GM19240 (cell line): ENCODE data around the gene CDK6.

ENCODE experiments used
- DNase-seq: peaks from one replicate; pipeline ENCODE4 v3.0.0; 2011; ENCODE audit warnings: low spot score; ENCODE audit not compliant: insufficient read length

Gene CDK6

DNA sequence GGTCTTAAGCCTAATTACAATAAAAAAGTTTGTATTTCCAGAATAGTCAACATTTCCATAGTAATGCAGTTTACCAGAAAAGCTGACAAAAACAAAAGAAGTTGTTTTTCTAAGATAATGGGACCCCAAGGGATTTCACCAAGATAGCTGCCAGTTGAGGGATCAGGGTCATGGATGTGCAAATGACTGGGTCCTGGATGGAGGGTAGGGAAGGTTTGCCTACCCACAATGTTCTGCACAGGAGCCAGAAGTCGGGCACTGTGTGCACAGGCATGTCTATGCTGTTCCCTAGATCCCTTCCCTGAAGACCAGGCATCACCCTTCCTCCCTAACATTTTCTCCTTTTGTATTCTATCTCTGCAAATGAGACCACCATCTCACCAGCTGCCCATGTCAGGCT is 152.1 kb downstream of the CDK6 start:
- no peak for DNase-seq

DNA sequence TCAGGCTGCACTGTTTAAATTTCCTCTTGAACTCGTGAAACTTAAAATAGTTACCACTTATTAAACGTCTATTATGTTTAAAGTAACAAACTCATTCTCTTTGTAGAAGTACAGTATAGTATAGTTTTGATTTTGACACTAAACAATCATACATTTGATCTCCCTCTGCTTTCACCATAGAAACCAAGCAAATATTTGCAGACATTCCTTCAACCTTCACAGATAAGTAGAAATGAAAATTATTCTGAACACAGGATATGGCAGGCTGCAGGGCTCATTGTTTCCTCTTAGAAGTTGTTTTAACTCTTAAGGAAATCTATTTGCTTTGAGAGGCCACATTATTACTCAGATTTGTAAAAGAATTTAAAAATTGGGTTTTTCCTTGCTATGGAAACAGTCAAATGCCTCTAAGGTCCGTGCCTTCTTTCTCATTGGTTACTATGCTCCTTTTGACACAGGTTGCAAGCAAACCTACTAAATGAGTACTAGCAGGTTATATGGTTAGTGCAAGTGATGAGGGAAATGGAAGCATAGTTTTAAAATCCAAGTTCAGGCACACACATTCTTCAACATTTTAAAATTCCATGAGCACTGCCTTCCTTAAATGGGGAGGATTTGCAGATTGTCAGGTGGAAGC is 153.4 kb downstream of the CDK6 start:
- no peak for DNase-seq

DNA sequence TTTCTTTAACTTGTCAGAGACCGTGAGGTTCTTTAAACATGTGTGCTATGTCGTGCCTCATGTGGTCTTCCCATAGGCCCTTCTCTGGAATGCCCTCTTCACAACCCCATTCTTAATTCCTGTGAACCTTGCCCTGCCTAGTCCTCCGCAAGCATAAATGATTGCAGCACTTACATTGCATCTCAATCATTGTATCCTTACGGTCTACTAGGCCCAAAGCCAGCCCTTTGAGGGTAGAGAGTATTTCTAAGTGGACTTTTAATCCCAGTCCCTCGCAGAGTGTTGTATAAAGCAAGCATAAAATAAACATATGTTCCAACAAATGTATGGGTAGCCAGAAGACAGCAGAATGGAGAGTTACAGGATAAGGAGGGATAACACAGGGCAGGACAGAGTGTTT is 154.0 kb downstream of the CDK6 start:
- DNase-seq = no peak

DNA sequence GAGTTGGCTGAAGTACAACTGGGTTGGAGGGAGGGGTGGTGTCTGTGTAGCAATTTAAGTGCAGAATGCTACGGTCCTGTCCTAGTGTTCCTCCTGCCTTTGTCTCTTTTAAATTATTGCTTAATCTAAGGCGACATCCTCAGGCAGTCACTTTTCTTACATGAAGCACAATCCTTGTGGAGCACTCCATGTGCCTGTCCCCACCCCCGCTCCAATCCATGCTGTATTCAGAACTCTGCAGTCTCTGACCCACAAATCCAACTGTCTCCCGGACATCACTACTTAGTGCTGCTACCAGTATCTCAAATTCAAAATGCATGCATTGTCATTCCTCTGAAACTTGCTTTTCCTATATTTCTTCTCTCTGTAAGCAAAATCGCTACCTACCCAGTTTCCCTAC is 154.7 kb downstream of the CDK6 start:
- no peak for DNase-seq

DNA sequence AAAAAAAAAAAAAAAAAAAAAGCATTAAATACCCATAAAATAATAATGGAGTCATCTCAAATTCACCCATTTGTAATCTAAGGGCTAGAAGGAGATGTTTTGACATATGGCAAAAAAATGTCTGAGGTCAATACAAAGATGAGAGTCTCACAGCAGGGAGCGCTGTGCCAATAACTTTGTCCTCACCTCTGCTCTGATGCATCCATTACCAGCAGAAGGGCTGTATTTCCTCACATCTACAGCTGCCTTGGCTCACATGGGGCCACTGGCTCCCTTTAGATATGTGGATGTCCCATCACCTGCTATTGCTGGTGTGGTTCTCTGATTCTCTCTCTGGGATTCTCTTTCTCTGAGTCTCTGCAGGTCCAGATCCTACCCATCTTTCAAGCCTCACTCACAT is 155.9 kb downstream of the CDK6 start:
- DNase-seq = no peak

DNA sequence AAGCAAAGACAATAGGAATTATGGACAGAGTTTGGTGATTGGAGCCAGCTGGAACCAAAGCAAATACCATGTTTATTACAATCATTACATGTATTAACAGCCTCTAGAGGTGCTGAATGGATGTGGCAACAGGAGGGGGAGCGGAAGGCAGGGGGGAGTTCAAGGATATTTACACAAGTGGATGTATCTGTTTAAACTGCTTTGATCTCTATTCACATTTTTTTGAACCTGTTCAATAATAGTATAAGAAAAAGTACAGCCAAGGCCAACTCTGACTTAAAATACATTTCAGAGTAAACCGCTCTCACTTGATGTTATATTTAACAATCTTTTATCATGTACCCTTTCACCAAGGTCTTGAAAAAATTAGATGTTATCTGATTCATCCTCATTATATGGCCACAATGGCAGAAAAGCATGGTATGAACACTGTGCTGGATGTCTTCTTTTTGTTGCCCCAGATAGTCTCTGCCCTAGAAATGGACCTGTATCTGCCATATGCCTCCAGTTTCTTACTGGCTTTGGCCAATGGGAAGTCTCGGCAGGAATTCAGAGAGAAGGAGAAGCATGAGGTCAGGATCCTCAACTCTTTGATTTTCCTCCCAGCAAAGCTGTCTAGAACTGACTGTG is 158.0 kb downstream of the CDK6 start:
- DNase-seq = no peak

DNA sequence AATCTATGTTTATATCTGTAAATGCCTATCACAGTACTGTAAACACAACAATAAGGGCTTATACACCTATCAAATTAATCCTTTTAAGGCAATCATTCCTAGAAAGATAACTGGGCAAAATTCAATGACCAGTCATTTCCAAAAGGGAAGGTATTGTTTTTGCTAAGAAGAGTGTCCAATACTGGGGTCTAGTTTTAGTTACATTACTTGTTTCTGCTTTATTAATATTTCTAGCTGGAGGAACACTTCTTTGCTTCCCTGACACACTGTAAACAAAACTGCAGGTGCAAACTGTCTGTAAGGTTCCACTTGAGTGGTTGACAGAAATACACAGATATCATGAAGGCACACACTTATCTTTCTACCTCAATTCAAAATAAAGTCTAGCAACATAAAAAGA is 162.0 kb downstream of the CDK6 start:
- no peak for DNase-seq

DNA sequence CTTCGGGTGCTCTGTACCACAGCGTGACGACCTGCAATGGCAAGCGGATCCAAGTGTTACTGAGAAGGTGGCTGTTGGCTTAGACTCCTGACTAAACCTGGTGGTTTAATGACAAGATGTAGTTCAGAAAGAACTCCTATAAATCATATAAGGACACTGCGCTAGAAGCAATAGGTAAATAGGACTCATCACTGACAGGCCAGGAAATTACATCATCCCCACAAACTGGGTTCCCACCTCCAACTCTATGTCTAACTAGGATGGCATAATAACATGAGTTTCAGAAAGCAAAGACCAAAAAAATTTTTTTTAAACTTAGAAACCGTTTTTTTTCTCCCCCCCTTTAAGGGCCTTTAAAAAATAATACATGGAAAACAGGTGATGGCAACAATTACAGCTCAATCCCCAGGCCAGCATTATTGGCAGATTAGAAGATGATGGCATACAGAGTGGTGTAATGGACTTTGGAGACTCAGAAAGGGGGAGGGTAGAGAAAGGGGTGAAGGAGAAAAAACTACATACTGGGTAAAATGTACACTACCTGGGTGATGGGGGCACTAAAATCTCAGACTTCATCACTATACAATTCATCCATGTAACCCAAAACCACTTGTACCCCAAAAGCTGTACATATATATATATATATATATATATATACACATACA is 164.7 kb downstream of the CDK6 start:
- no peak for DNase-seq

DNA sequence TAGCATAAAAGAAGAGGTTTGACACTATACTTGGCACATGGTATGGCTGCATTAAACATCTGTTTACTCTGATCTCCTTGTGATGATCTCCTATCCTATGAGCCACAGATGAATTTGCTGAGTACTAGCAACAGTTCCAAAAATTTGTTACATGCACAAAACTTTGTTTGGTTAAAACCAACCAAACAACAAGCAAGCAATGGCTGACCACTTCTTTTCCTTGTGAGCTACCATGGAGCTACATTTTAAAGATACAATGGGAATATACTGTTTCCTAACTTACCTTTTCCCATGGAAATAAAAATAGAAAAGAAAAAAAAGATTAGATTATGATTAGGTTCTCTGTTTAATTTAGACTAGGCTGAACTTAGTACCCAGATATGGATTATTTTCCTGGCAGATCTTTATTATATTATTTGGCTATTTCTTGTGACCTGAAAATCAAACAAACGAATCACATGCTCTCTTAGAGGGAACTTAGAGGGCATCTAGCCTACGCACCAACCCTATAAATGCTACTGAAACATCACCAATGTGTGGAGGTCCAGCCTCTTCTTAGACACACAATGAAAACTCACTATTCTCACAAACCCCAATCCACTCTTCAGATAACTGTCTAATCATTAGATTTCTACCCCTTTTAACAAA is 166.0 kb downstream of the CDK6 start:
- DNase-seq = no peak

DNA sequence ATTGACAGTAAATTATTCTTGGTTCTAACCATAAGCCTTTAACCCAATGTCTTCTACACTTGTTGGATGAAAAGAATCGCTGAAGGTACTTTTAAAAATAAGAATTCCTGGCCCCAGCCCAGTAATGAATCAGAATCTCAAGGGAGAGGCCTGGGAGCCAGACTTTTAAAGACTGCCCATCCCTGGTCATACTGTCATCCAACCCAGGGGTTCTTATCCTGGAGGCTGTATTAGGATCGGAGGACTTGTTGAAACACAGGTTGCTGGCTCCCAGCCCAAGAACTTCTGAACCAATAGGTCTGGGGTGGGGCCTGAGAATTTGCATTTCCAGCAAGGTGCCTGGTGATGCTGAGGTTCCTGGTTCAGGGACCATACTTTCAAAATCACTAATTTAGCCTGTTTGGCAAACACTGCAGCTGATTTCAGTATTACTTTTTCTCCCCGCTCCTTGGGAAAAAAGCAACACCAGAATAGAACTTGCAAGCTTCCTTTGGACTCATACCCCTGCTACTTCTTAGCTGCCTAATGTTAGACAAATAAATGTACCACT is 166.7 kb downstream of the CDK6 start:
- DNase-seq = no peak

DNA sequence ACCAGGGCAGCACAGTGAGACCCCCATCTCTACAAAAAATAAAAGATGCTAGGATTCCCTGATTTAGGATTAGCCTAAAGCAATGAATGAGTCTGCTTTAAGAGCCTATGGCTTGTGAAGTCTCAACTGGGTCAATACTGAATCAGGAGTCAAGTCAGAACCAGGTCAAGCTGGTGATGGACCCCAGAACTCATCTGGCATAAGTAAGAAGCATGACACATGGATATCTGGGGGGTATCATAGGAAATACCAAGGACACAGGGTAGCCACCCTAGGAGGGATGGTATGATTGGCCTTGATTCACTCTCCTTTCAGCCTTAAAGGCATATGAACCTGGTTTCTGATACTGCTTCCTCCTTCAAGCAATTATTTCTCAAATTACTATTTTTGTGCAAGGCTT is 167.8 kb downstream of the CDK6 start:
- no peak for DNase-seq

DNA sequence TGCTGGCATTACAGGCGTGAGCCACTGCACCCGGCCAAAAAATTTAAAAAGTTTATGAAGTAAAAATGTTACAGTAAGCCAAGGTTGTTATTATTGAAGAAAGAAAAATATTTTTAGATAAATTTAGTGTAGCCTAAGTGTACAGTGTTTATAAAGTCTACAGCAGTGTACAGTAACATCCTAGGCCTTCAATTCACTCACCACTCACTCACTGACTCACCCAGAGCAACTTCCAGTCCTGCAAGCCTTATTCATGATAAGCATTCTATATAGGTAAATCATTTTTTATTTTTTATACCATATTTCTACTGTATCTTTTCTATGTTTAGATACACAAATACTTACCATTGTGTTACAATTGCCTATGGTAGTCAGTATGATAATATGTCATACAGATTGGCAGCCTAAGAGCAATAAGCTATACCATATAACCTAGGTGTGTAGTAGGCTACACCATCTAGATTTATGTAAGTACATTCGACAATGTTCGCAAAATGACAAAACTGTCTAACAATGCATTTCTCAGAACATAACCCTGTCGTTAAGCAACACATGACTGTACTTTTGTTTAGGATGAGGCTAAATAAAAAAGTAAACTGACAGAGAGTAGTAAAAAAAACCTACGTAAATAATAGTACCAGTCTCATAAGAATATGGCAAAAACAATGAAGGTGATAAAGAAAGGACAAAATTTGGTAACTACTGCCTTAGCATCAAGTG is 168.4 kb downstream of the CDK6 start:
- DNase-seq = no peak

DNA sequence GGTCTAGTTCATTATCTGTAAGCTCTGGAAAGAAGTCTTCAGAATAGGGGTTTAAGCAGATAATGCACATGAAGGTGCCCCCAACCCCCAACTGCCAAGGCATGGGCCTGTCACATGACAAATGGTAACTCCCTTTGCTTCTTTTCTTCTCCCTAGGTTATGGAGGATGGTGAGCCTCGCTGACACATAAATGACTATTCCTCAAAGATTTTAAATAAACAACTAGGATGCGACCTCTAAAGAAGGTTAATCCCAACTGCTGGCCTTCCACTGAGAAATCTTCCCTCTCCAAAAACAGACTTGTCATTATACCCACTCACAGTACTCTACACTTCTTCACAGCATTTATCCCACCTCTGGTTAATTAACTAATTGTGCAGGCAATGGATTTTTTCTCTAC is 170.4 kb downstream of the CDK6 start:
- no peak for DNase-seq

DNA sequence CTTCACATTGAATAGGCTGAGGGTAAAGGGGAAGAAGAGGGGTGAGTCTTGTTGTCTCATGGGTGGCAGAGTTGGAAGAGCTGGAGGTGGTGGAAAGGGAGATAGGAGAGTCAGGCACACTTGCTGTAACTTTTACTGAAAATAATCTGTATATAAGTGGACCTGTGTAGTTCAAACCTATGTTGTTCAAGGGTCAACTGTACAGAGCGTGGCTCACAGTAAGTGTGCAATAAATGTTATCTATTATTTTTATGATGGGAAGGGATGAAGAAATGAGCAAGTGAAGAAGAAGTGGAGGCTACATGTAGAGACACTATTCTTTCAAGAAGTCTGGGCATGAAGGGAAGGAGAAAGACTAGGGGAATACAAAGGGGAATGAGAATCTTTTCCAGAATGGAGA is 174.7 kb downstream of the CDK6 start:
- no peak for DNase-seq

DNA sequence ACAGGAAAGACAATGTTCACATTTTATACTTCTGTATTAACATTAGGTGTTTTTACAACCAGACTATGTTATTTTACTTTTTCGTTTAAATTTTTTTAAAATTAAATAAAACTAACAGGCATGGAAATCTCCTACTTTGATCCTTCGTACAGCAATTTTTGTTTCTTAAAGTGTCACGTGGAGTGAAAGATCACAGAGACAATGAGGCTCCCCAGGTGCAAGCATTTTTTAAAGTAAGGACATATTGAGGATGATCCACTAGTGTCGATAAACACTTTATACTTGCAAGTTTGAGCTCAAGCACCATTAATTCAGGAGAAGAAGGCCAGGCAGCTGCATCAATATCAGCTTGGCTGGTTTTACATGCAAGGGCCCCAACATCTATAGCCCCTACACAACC is 177.7 kb downstream of the CDK6 start:
- DNase-seq = no peak

DNA sequence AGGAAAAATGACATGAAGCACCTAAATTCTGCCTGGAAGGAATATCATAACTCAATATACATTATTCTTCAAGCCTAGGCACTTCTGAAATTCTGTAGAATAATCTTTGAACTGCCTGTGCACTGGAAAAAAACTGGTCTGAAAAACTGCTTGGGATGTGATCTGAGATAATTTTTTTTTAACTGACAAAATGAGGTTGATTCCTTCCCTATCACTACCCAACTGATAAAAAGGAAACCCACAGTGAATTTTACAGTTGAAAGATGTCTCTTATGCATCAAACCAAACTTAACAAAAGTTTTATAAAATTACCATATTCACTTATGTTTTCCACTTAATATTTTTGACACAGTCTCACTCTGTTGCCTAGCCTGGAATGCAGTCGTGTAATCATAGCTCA is 179.0 kb downstream of the CDK6 start:
- no peak for DNase-seq

DNA sequence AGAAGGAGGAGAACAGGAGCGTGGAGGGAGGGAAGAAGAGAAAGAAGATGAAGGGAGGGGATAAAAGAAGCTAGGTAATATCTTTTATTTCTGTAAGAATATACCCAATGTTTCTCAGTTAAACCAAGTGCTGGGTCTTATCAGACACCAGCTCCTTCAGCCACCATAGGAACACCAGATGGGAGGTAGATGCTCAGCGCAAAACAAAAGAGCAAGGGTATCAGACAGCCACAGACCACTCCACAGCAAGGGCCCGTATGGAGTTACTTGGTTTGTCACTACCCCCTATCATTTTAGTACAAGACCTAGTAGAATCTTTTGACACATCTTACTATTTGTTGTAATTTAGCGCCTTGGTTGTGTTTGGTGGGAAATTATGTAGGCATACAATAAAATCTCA is 180.3 kb downstream of the CDK6 start:
- DNase-seq = no peak

DNA sequence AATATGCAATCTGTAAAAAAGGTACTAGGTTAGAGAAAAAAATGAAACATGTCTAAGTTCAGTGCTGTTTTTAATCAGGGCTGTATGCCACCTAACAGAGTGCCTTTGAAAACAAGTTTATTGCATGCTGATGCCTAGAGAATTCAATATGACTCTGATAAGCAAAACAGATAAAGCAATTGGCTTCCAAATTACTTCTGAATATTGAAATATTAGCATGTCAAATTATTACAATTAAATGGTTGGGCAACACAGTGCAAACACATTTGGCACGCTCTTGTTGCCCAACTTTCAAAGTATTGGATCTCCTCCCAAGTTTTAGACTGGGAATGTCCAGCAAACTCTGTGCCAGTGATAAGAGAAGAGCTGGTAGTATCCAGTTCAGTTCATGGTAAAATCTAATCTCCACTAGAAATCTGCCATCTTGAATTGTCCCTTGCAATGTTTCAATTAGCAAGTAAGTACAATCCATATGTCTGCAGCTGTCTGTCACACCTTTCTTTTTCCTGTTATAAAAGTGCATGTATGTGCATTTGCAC is 181.0 kb downstream of the CDK6 start:
- DNase-seq = no peak

DNA sequence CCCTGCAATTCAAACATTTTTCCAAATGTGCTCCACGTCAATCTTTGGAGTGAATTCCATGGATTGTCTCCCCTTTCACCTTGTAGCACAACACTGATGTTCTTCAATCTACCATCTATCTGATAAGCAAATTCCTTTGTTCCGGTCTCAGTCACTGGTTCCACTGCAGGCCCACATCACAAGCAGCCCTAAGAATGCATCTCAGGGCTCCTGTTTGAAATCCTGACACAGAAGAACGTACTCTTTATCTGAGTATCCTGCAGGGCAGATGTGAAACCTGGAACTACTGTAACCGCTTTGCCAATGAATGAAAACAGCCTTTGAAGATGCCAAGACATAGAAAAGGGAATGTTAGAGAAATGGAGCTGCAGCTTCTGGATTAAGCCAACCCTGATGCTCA is 183.2 kb downstream of the CDK6 start:
- no peak for DNase-seq

DNA sequence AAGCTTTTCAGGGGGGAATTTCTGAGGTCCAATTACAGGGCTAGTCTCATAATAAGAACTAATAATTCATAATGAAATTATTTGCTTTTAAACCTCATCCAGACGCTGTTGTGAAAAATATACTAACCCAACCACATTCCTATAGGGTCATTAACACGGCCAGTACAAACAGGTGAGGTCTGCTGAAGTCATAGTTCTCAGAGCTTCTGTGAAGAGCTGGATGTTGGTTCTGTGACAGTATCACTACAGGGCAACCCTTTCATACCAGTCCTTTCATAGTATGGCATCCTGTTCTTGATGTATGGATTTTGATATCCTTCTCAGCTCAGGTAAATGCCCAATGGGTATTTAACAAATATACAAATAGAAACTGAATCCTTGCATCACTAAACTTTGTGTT is 183.8 kb downstream of the CDK6 start:
- no peak for DNase-seq

DNA sequence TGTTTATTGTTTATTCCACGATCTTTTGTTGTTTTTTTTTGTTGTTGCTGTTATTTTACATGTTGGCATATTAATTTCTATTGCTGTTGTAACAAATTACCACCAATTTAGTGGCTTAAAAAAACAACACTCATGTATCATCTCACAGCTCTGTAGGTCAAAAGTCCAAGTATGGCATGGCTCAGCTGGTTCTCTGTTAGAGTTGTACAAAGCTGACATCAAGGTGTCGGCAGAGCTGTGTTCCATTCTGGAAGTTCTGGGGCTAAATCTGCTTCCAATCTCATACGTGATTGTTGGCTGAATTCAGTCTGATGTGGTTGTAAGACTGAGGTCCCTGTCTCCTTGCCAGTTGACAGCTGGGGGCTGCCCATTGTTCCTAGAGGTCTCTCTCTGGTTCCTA is 186.0 kb downstream of the CDK6 start:
- DNase-seq = no peak
